Upper lobe of left lung (tissue), 4 donors: ENCODE data around the gene CDKAL1.

ENCODE experiments used
- POLR2AphosphoS5 ChIP-seq, 2 donors: sonication (generic); formaldehyde crosslinking; IDR thresholded peaks; one replicate each; pipeline ENCODE4 v1.5.1; 2017; ENCODE audit warnings: antibody characterized with exemption in 2 of 2
- TF ChIP-seq, protein P1 (sequence below), 6 experiments: fragments of 450-650 bp in 4 of 6; fragments of 200-600 bp in 2 of 6; sonication (generic) in 2 of 6; IDR thresholded peaks; one replicate each; pipeline ENCODE4 v1.5.1; 2016 to 2019; ENCODE audit warnings: antibody characterized with exemption in 6 of 6

DNA sequence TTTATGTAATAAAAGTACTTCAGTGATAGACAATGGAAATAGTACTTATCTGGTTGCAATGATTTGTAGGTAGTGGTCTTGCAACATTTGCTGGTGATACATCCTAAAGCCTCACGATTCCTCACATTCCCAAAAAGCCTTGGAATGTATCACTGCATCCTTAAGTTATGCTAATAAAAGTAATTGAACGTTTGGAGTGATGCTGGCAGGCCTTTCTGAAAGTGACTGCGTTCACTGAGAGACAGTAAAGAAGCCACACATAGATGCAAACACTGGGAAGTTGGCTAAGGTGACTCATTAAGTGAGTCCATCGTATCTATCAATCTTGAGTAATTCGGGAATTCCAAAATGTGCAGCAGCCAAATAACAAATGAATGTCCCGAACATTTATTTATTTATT lies 615.2 kb downstream of the CDKAL1 start:
- TF ChIP-seq, protein P1, sequence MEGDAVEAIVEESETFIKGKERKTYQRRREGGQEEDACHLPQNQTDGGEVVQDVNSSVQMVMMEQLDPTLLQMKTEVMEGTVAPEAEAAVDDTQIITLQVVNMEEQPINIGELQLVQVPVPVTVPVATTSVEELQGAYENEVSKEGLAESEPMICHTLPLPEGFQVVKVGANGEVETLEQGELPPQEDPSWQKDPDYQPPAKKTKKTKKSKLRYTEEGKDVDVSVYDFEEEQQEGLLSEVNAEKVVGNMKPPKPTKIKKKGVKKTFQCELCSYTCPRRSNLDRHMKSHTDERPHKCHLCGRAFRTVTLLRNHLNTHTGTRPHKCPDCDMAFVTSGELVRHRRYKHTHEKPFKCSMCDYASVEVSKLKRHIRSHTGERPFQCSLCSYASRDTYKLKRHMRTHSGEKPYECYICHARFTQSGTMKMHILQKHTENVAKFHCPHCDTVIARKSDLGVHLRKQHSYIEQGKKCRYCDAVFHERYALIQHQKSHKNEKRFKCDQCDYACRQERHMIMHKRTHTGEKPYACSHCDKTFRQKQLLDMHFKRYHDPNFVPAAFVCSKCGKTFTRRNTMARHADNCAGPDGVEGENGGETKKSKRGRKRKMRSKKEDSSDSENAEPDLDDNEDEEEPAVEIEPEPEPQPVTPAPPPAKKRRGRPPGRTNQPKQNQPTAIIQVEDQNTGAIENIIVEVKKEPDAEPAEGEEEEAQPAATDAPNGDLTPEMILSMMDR (IDR thresholded peaks at IDR 0.05) = no peak
- no peak for TF ChIP-seq POLR2AphosphoS5 (IDR thresholded peaks at IDR 0.05)
